ENCODE results near the gene SLC1A4.
A peak's percentile ranks its signal among the peaks of the same experiment; 100 is the strongest.
"Not testable (repeated sequence)": the region's sequence is repeated elsewhere in the genome, so short reads cannot be mapped to it uniquely, and the experiment has no call there.

Gene SLC1A4

DNA sequence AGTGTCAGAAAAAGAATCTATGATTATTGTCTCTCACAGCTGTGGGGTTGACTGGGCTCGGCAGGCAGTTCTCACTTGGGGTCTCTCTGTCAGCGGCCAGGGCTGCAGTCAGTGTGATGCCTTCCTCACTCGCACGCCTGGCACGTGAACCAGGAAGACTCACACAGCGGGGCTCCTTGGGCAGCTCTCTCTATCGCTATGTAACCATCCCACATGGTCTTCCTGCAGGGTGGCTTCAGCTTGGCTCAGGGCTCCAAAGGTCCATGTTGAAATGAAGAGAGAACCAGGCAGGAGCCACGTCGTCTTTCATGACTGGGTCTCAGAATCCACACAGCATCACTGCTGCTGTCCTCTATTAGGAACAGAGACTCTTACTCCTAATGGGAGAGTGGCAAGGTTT lies 30.6 kb upstream of the SLC1A4 start:
- in situ Hi-C loops (cut with HindIII; ENCODE audit: low pct_ligation_motif_present, low pct_unique_long_range_greater_than_20kb, low sequenced_read_pairs) = no loop called here
- no peak for DNase-seq

GRCh38 chr2:64960819-64961218 lies 28.4 kb upstream of the SLC1A4 start:
- in situ Hi-C loops (cut with HindIII; ENCODE audit: low pct_ligation_motif_present, low pct_unique_long_range_greater_than_20kb, low sequenced_read_pairs) = no loop called here
- no peak for DNase-seq

- in situ Hi-C loops (cut with HindIII; ENCODE audit: low pct_ligation_motif_present, low pct_unique_long_range_greater_than_20kb, low sequenced_read_pairs); DNase-seq: not testable (repeated sequence)
Observed at GRCh38 chr2:64963138-64963537, 26.1 kb upstream of the SLC1A4 start.

GRCh38 chr2:64963719-64964118 lies 25.5 kb upstream of the SLC1A4 start:
- in situ Hi-C loops (cut with HindIII; ENCODE audit: low pct_ligation_motif_present, low pct_unique_long_range_greater_than_20kb, low sequenced_read_pairs) = no loop called here
- no peak for DNase-seq

- in situ Hi-C loops (cut with HindIII; ENCODE audit: low pct_ligation_motif_present, low pct_unique_long_range_greater_than_20kb, low sequenced_read_pairs) = no loop called here
- DNase-seq = no peak
Observed at GRCh38 chr2:64966017-64966416, 23.2 kb upstream of the SLC1A4 start.

GRCh38 chr2:64966839-64967238 lies 22.4 kb upstream of the SLC1A4 start:
- DNase-seq = no peak
- in situ Hi-C loops (cut with HindIII; ENCODE audit: low pct_ligation_motif_present, low pct_unique_long_range_greater_than_20kb, low sequenced_read_pairs) = no loop called here

GRCh38 chr2:64967601-64968000 lies 21.6 kb upstream of the SLC1A4 start:
- DNase-seq = no peak
- in situ Hi-C loops (cut with HindIII; ENCODE audit: low pct_ligation_motif_present, low pct_unique_long_range_greater_than_20kb, low sequenced_read_pairs) = no loop called here

DNA sequence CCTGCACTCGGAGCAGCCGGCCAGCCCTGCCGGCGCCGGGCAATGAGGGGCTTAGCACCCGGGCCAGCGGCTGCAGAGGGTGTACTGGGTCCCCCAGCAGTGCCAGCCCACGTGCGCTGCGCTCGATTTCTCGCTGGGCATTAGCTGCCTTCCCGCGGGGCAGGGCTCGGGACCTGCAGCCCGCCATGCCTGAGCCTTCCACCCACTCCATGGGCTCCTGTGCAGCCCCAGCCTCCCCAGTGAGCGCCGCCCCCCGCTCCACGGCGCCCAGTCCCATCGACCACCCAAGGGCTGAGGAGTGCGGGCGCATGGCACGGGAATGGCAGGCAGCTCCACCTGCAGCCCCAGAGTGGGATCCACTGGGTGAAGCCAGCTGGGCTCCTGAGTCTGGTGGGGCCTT lies 20.1 kb upstream of the SLC1A4 start:
- in situ Hi-C loops (cut with HindIII; ENCODE audit: low pct_ligation_motif_present, low pct_unique_long_range_greater_than_20kb, low sequenced_read_pairs); DNase-seq: not testable (repeated sequence)

DNA sequence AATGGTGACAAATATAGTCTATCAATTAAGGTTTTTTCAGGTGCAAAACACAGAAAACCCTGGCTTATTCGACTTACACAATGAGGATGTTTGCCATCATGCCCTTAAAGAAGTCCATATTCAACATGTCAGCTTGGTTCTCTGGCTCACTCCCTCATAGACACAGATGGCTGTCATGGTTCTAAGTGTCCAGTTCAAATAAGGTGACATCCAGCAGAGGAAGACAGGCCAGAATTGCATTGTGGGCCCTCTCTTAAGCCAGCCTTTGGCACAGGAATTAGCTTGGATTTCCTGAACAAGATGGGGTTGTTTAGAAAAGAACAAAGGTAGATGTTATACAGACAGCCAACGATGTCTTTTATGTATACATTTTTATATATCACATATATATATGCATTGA lies 18.7 kb upstream of the SLC1A4 start:
- in situ Hi-C loops (cut with HindIII; ENCODE audit: low pct_ligation_motif_present, low pct_unique_long_range_greater_than_20kb, low sequenced_read_pairs) = no loop called here
- DNase-seq = no peak

DNA sequence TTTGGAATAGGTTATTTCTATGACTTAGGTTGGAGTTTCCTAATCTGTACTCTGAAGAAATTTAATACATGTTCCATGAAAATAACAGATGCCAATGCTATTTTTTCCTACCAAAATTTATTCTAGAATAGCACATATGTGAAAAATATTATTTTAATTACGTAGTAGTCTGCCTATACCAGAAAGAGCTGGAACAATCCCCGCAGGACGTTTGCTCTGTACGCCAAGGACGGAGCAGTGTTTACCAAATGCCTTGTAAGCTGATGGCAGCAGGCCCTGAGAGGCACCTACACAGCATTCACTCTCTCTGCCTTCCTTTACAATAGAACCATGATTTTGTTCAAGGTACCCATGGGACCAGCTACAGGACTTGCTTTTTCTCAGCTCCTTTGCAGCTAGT lies 16.8 kb upstream of the SLC1A4 start:
- in situ Hi-C loops (cut with HindIII; ENCODE audit: low pct_ligation_motif_present, low pct_unique_long_range_greater_than_20kb, low sequenced_read_pairs) = no loop called here

DNA sequence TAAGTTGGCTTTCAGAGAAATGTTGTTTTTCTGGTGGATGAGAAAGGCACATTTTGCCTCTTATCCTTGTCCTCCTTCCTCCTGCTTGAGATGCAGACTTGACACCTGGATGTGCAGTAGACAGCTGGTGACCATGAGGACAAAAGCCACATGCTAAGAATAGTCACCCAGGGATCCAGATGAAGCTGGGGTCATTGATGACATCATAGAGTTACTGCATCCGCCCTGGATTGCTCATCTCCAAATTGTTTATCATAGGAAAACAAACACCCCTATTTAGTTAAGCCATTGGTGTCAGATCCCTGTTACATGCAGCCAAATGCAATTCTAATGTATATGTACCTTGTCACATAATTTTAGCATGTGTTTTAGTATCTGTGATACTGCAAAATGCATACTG lies 16.3 kb upstream of the SLC1A4 start:
- DNase-seq = no peak
- in situ Hi-C loops (cut with HindIII; ENCODE audit: low pct_ligation_motif_present, low pct_unique_long_range_greater_than_20kb, low sequenced_read_pairs) = no loop called here

More for the DNA sequence above, 16.8 kb upstream of the SLC1A4 start:
- DNase-seq = no peak

GRCh38 chr2:64975232-64975821 lies 13.9 kb upstream of the SLC1A4 start:
- in situ Hi-C loops (cut with HindIII; ENCODE audit: low pct_ligation_motif_present, low pct_unique_long_range_greater_than_20kb, low sequenced_read_pairs) = no loop called here
- peak; percentile 92 for DNase-seq

DNA sequence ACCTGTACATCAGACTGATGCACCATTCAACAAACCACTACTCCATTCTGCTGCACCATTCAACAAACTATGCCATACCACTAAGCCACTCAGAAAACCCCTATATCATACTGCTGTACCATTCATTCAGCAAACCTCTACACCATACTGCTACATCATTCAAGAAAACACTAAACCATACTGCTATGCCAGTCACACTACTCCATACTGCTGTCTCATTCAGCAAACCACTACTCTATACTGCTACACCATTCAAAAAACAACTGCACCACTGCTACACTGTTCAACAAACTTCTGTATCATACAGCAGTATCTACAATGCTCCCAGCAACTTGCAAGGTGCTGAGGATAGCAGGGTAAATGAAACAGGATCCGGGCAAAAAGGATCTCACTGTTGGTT lies 12.9 kb upstream of the SLC1A4 start:
- in situ Hi-C loops (cut with HindIII; ENCODE audit: low pct_ligation_motif_present, low pct_unique_long_range_greater_than_20kb, low sequenced_read_pairs) = no loop called here
- no peak for DNase-seq

GRCh38 chr2:64978514-64979268 lies 10.5 kb upstream of the SLC1A4 start:
- in situ Hi-C loops (cut with HindIII; ENCODE audit: low pct_ligation_motif_present, low pct_unique_long_range_greater_than_20kb, low sequenced_read_pairs) = no loop called here
- DNase-seq = peak; percentile 48

DNA sequence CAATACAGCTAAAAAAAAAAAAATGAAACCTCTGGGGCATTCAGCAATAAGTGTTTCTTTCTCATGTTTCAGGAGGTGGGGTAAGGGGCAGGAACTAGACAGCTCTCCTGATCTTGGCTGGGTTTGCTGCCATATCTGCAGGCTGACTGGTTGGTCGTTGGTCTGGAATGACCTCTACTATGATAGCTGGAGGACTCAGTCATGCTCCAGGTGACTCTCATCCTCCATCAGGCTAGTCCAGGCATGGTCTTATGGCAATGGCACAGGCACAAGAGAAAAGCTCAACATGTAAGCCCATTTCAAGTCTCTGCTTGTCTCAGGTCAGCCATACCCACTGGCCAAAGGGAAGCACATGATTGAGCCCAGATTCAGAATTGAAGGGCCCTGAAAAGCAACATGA lies 9.5 kb upstream of the SLC1A4 start:
- in situ Hi-C loops (cut with HindIII; ENCODE audit: low pct_ligation_motif_present, low pct_unique_long_range_greater_than_20kb, low sequenced_read_pairs) = no loop called here
- DNase-seq = peak; percentile 12

- no peak for DNase-seq
- in situ Hi-C loops (cut with HindIII; ENCODE audit: low pct_ligation_motif_present, low pct_unique_long_range_greater_than_20kb, low sequenced_read_pairs) = no loop called here
Observed at GRCh38 chr2:64980183-64980582, 9.0 kb upstream of the SLC1A4 start.

- DNase-seq = no peak
- in situ Hi-C loops (cut with HindIII; ENCODE audit: low pct_ligation_motif_present, low pct_unique_long_range_greater_than_20kb, low sequenced_read_pairs) = no loop called here
Observed at GRCh38 chr2:64982311-64982857, 6.8 kb upstream of the SLC1A4 start.

DNA sequence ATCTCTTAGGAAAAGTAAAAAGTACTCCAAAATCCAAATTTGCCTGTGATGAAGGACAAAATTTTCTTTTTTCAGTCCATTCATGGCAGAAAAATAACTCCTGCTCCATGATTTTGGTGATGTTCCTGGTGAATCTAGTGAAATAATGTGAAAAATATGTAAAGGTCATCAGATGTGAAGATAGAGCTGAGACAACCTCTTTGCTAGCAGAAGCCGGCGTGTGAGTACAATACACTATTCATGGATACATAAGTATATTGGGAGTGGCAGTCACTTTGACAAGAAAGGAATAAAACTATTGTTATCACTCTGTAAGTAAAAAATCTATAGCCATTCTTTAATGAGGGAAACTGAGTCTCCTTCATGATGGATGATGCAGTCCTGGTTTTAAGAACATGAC lies 6.3 kb upstream of the SLC1A4 start:
- no peak for DNase-seq
- in situ Hi-C loops (cut with HindIII; ENCODE audit: low pct_ligation_motif_present, low pct_unique_long_range_greater_than_20kb, low sequenced_read_pairs) = no loop called here

- no peak for DNase-seq
- in situ Hi-C loops (cut with HindIII; ENCODE audit: low pct_ligation_motif_present, low pct_unique_long_range_greater_than_20kb, low sequenced_read_pairs) = no loop called here
Observed at GRCh38 chr2:64985447-64985846, 3.8 kb upstream of the SLC1A4 start.

Measured in ACHN (cell line).